GM19372 (cell line): ENCODE measurements around the gene LRCOL1.

ENCODE experiments used
- ATAC-seq: cut with Tn5 transposase; IDR thresholded peaks from one replicate; pipeline ENCODE4 v1.9.1; 2021; ENCODE audit warnings: mild to moderate bottlenecking, low read depth, moderate library complexity; ENCODE audit not compliant: unreplicated experiment

The LRCOL1 gene

GRCh38 chr12:132571051-132571450 lies 39.3 kb downstream of the LRCOL1 start:
- no peak for ATAC-seq

DNA sequence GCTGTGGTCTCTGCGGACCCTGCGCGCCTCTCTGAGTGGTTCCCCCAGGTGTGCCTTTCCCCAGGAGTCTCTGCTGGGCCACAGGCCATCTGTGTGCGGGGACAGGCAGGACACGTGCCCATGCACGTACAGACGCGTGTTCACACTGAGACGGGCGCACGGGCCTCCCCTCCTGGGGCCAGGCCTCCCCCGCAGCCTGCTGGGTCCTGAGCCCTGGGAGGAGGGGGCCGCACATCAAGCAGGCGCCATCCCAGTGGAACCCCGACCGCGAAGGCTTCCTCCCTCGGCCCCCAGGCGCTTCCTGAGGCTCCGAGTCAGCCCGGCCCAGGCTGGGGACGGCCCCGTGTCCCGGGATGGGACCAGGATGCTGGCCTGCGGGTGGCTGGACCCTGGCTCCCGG lies 39.7 kb downstream of the LRCOL1 start:
- no peak for ATAC-seq

DNA sequence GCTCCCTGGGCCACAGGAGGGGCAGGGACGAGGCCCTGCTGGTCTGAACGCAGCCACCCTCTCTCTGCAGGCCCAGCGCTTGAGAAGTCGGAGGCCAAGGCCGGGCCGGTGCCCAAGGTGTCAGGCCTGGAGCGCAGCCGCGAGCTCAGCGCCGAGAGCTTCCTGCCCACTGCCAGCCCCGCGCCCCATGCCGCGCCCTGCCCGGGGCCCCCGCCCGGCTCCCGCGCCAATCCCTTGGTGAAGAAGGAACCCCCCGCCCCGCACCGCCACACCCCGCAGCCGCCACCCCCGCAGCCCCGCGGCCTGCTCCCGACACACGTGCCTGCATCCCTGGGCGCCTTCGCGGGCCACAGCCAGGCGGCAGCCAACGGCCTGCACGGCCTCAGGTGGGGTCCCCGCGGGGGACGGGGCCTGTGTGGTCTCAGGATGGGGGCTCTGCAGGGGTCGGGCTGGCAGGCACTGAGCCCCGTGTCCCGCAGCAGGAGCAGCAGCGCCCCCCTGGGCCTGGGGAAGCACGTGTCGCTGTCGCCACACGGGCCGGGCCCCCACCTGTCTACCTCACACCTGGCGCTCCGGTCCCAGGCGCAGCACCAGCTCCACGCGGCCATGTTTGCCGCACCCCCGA lies 40.4 kb downstream of the LRCOL1 start:
- no peak for ATAC-seq

- no peak for ATAC-seq
Measured at GRCh38 chr12:132568826-132569480, 41.4 kb downstream of the LRCOL1 start.

DNA sequence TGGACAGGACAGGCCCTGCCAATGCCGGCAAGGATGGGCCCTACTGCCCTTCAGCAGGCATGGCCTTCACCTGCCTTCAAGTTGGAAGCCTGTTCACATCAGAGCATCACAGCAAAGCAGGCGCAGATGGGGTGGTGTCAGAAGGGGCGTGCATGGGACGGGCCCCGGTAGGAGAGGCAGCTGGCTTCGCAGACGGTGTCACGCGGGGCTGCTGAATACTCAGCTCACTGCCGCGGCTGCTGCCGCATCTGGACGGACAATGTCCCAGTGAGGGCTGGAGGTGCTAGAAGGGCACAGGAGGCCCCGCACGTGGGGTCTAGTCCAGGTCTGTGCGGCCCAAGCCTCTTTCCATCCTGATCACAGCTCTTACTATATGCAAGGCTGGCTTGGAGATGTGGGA lies 42.1 kb downstream of the LRCOL1 start:
- ATAC-seq: no peak

DNA sequence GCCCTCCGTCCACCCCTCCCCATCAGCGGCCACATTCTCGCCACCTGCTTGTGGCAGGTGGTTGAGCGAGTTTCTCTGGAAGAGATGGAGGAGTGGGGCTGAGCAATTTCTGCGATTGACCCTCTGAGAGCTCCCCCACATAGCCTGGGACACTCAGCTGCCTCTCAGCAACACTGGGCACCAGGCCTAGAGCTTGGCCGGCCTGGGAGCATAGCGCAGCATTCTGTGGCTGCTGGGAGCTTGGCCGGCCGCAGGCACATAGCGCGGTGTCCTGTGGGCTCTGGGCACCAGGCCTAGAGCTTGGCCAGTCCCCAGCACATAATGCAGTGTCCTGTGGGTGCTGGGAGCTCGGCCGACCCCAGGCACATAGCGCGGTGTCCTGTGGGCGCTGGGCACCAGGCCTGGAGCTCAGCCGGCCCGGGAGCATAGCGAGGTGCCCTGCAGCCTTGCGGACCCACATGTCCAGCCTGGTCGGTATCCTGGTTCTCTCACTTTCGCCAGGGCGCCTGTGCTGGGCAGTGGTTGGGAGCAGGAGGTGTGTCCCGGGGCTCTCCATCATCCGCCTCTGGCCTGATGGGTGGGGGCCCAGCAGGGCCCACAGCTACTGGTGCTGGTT lies 43.8 kb downstream of the LRCOL1 start:
- no peak for ATAC-seq

DNA sequence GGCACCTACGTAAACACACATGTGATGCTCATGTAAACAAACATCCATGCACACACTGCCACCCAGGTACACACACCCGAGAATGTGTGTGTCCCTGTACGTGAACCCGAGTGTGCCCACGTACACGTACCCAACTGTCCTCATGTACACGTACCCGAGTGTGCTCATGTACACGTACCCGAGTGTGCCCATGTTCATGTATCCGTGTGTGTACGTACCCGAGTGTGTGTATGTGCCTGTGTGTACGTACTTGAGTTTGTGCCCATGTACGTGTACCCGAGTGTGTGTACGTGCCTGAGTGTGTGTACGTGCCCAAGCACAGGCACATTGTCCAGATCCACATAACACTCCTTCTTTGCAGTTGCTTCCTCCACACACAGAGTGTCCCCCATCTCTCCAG lies 45.0 kb downstream of the LRCOL1 start:
- ATAC-seq: no peak

GRCh38 chr12:132563911-132564310 lies 46.5 kb downstream of the LRCOL1 start:
- ATAC-seq: no peak

GRCh38 chr12:132562489-132563021 lies 47.8 kb downstream of the LRCOL1 start:
- ATAC-seq: no peak

DNA sequence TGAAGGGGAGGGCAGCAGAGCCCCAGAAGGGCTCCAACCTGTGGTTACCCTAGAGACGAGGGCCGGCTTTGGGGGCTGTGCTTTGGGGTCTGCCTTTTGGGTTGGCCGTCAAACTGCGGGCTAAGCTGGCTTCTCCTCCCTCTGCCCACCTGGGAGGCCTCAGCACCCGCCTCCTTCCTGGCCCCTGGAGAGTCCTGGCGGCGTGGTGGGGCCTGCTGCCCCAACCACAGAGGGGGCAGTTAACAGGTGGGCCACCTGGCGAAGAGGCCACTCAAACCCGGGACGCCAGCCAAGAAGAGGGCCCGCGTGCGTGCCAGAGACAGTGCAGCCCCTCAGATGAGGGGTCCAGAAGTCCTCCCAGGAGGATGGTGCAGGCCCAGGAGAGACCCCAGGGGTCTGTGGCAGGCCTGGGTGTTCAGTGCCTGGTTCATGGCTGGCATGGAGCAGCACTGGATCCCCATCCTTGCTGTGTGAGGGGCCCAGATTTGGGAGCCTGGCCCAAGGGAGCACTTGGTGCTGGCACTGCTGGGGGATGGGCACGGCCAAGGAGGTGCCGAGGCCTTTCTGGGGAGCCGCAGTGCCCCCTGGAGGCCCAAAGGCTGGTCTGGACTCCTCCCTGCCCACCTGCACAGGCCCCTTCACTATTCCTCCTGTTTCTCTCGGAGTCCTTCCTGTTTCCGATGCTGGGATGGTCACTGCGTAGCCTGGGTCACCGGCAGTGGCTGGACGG lies 48.8 kb downstream of the LRCOL1 start:
- no peak for ATAC-seq

DNA sequence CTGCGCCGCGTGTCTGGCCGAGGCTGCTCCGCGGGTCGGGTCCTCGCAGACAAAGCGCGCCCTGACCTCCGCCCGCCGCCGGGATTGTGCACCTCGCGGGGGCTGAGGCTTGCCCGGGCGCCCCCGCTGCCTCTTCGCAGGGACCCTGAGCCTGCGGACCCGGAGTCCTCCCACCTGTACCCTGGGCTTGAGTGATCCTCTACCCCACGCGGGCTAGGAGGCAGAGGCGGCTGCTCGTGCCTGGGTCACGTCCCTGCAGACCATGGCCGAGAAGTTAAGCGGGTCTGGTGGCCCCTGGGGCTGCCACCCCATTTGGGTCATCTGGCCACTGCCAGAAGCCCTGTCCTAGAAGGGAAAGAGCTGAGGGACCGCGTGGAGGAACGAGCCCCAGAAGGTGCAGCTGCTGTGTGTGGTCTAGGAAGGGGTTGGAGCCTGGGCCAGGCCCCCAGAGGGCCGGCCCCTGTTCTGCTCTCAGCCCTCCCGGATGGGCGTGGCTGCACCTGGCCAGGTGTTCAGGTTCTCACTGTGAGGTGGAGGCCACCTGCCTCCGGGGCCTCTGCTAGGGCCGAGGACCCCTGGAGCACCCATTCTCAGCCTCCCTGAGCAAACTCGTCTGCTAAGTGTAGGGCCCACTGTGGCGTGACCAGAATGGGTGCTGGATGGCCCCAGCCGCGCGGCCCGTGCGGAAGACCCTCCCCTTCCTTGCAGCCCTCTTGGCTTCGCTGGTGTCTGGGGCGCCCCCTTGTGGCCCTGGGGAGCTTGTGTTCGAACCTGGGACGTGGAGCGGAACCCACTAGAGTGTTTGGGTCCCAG lies 49.6 kb downstream of the LRCOL1 start:
- no peak for ATAC-seq

DNA sequence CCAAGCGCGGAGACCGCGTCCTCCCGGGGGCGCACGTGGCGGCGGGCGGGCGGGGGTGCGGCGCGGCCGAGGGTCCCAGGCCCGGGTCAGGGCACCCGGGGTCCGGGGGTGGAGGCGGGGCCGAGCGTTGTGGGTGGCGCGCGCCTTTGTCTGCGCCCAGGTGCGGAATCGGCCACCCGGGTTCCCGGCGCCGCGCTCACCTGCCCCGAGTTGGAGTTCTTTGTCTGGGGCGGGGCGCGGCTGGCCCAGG lies 50.1 kb downstream of the LRCOL1 start:
- ATAC-seq: no peak

DNA sequence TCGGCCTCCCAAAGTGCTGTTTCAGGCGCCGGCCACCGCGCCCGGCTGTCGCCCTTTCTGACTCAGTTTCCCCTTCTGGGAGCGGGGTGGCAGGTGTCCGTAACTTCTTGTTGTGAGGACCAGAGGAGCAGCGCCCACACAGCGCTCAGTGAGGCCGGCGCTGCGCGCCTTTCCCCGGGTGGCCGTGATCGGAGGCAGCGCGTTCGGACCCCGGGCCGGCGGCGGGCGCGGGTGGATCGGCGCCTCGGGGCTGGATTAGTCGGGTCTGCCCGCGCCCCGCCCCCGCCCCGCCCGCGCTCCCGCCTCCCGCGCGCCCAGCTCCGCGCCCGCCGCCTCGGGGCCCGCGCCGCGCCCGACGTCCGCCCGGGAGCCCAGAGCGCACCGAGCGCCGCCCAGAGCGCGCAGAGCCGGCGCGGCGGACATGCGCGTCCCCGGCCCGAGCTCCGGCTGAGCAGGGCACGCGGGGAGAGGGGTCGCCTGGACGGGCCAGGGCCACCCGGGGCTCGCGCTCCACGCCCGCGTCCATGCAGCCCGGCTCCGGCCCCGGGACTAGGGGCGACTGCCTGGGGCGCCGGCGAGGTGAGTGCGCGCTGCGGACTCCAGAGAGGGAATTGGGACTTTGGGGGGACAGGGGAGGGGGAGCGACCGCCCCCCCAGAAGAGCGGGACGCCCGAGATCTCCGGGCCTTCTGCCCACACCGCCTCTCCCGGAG lies 50.6 kb downstream of the LRCOL1 start:
- ATAC-seq: no peak

GRCh38 chr12:132558861-132559623 lies 51.3 kb downstream of the LRCOL1 start:
- no peak for ATAC-seq

DNA sequence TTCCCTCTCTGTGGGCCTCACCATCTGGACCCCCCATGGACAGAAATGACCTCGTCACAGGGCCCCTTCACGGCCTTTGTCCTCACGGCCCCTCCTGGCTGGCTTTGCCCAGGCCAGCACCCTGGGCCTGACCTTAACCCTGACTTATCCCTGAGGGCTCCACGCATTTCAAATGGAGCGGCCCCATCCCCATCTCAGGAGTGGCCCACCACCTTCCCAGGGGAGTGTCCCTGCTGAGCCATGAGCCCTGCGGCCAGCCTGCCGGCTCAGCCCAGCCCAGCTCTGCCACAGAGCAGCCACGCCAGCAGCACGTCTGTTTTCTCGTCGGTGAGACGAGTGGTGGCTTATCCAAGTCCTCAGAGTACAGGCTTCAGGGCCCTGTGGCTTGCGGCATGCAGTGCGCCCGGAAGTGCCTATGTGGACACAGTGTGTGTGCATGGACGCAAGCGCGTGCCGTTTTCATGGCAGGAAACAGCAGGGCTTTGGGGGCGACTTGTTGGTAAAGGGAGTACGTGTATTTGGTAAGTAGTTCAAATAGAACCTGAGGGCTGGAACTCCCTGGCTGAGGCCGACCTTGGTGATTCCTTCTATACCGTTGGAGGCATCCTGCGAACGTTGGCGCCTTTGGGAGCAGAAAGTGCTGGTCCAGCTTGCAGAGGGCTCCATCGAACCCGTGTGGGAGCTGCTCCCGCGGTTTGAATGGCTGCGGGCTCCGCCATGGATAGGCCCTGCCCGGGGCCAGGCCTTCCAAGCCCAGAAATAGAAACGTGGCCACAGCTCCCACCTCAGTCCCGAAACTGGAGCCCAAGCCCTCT lies 52.1 kb downstream of the LRCOL1 start:
- ATAC-seq: no peak

DNA sequence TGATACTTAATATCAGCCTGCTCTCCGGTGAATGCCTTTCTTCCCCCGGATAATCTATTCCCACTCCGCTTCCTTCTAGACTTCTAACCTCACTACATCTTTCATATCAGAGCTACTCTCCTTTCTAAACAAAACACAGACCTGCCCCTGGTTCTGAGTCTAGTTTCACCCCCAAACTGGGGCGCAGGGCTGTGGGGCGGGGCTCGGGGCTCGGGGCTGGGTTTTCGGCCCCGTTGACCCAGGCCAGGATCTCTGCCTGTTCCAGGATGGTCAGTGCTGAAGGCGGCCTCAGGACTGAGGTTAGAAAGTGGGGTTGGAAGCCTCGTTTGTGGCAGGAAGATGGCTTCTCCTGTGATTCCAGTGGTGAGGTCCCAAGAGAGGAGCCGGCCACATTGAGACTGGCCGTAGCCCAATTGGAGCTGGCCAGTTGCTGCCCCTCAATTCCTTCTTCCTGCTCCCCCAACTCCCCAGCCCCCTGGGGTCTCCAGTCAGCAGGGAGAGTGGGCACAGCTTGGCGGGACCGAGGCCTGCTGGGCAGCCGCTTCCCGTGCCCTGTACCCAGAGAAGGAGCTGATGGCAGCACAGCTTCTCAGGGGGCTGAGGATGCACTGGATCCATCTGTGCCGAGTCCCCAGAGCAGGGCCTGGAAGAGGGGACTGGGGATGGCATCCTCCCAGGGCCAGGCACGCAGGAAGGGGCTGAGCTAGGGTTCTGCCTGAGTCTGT lies 52.9 kb downstream of the LRCOL1 start:
- no peak for ATAC-seq

DNA sequence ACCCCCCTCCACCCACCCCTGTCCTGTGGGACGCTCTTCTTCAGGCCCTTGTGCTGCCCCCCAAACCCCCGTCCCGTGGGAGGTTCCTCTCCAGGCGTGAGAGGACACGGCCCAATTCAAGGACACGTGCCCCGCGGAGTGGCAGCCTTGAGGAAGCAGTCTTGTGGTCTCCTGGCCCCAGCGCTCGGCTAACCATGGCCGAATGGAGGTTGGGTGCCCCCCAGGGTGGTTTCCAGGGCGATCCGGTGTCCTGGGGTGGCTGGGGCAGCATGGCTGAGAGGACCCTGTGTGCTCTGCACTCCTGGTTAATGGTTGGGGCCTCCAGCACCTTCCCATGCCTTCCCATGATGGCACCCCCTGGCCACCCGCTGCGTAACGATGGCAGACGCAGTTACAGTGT lies 53.6 kb downstream of the LRCOL1 start:
- ATAC-seq: no peak

- ATAC-seq: no peak
Measured at GRCh38 chr12:132556216-132556615, 54.2 kb downstream of the LRCOL1 start.
